HepG2 (cell line): Measurements from ENCODE around the gene TMEM45A. TPM values are rescaled to one million over a fixed set of nuclear protein-coding genes. Genes with fewer than 3 reads are reported as not detected.
A peak's percentile ranks its signal among the peaks of the same experiment; 100 is the strongest.

ENCODE experiments used
- ATAC-seq: fragments of 200-7000 bp; cut with Tn5 transposase; 3 replicates; pipeline ENCODE4 v1.9.1; 2020; ENCODE audit warnings: mild to moderate bottlenecking, moderate library complexity
- BruUV-seq: library from RNA; stranded (reverse); fragments of 400-500 nt; replicated peaks from 2 replicates; lab custom pipeline; 2021; lab: Mats Ljungman, UMichigan
- CTCF ChIA-PET: fragments of 300-600 bp; formaldehyde crosslinking; extraction: SDS; loops from one replicate; lab custom pipeline; 2021; ENCODE audit warnings: low total read pairs, inconsistent platforms, low intra/inter-chr PET ratio; lab: Yijun Ruan, JAX
- POLR2A ChIA-PET: fragments of 350-600 bp; sonication (Branson Sonifier 250); formaldehyde crosslinking; loops from one replicate; lab custom pipeline; 2020; ENCODE audit warnings: antibody characterized with exemption, inconsistent platforms; lab: Yijun Ruan, JAX
- DNase-seq: peaks from one replicate; pipeline ENCODE4 v3.0.0-alpha.2; 2015; ENCODE audit warnings: low spot score
- FAIRE-seq: peaks from 3 replicates; lab custom pipeline; 2011; peaks lifted over from hg19 to GRCh38; lab: Jason Lieb, UNC
- H2AFZ ChIP-seq: one replicate; pipeline ENCODE4 v1.6.1; 2011; ENCODE audit warnings: low read length, inconsistent platforms
- H3K27ac ChIP-seq: fragments of 300-600 bp; 3 replicates; pipeline ENCODE4 v1.8.0; 2011; ENCODE audit warnings: mixed run types, mild to moderate bottlenecking, mixed read lengths, low read length, inconsistent platforms; ENCODE audit not compliant: insufficient read depth; ENCODE audit errors: extremely low read length
- H3K27me3 ChIP-seq, 2 experiments: fragments of 200-600 bp in 1 of 2; 2 replicates in 1 of 2; 3 replicates in 1 of 2; pipeline versions ENCODE4 v1.6.0 to v1.8.0; 2011; ENCODE audit warnings: low read length in 2 of 2, mild to moderate bottlenecking in 2 of 2, moderate library complexity in 2 of 2, inconsistent platforms in 1 of 2; ENCODE audit not compliant: insufficient read depth in 2 of 2, control insufficient read depth in 1 of 2
- H3K36me3 ChIP-seq, 2 experiments: fragments of 200-600 bp in 1 of 2; replicated peaks in 1 of 2; 2 replicates in 1 of 2; 3 replicates in 1 of 2; pipeline versions ENCODE4 v1.5.1 to v1.8.0; 2011; ENCODE audit warnings: low read length in 2 of 2, inconsistent platforms in 1 of 2; ENCODE audit not compliant: insufficient read depth in 2 of 2, control insufficient read depth in 1 of 2
- H3K4me1 ChIP-seq: 2 replicates; pipeline ENCODE4 v1.5.1; 2012; ENCODE audit warnings: low read length, inconsistent platforms; ENCODE audit not compliant: insufficient read depth
- H3K4me2 ChIP-seq: 2 replicates; pipeline ENCODE4 v1.6.0; 2011; ENCODE audit warnings: low read depth, low read length, inconsistent platforms
- H3K4me3 ChIP-seq, 3 experiments: fragments of 200-600 bp in 1 of 3; sonication (generic), shearing (Covaris generic) in 1 of 3; replicated peaks in 1 of 3; 2 replicates each; pipeline ENCODE4 v1.5.1; 2011 to 2016; ENCODE audit warnings: low read length in 3 of 3, inconsistent platforms in 2 of 3, low read depth in 2 of 3, mild to moderate bottlenecking in 2 of 3, control low read depth in 1 of 3, mixed read lengths in 1 of 3; ENCODE audit not compliant: insufficient read depth in 1 of 3
- H3K79me2 ChIP-seq: one replicate; pipeline ENCODE4 v1.6.1; 2011; ENCODE audit warnings: low read length, inconsistent platforms; ENCODE audit not compliant: insufficient read depth
- H3K9ac ChIP-seq: 2 replicates; pipeline ENCODE4 v1.6.0; 2011; ENCODE audit warnings: mild to moderate bottlenecking, low read depth, low read length, inconsistent platforms; ENCODE audit not compliant: insufficient read depth
- H3K9me3 ChIP-seq: 2 replicates; pipeline ENCODE4 v1.5.1; 2012; ENCODE audit warnings: mild to moderate bottlenecking, low read length
- H4K20me1 ChIP-seq: 2 replicates; pipeline ENCODE4 v1.6.0; 2011; ENCODE audit warnings: inconsistent platforms, mild to moderate bottlenecking, low read length, moderate library complexity; ENCODE audit not compliant: insufficient read depth
- ATRX ChIP-seq: sonication (generic); formaldehyde crosslinking; IDR thresholded peaks from 2 replicates; pipeline ENCODE4 v1.4.0; 2020; ENCODE audit warnings: missing genetic modification reagents, borderline replicate concordance
- CBX5 ChIP-seq: sonication (generic); formaldehyde crosslinking; IDR thresholded peaks from 2 replicates; pipeline ENCODE4 v1.4.0; 2020; ENCODE audit warnings: missing genetic modification reagents, borderline replicate concordance
- KAT2B ChIP-seq: fragments of 150-350 bp; IDR thresholded peaks from 2 replicates; pipeline ENCODE4 v1.6.1; 2014; ENCODE audit warnings: low read depth, low read length, borderline replicate concordance
- KLF6 ChIP-seq: IDR thresholded peaks from 2 replicates; pipeline ENCODE4 v1.8.0; 2016; ENCODE audit warnings: missing biosample characterization, missing genetic modification reagents
- LCORL ChIP-seq, 2 experiments: fragments of 450-650 bp in 1 of 2; sonication (generic) in 1 of 2; formaldehyde crosslinking in 1 of 2; IDR thresholded peaks; 2 replicates each; pipeline versions ENCODE4 v1.5.0 to v1.6.1; 2017 to 2020; ENCODE audit warnings: antibody characterized with exemption in 1 of 2, missing genetic modification reagents in 1 of 2
- RAD21 ChIP-seq: fragments of 450-650 bp; formaldehyde crosslinking; IDR thresholded peaks from 2 replicates; pipeline ENCODE4 v1.5.0; 2020; ENCODE audit warnings: mild to moderate bottlenecking
- SOX13 ChIP-seq, 3 experiments: fragments of 450-650 bp in 1 of 3; sonication (generic) in 1 of 3; formaldehyde crosslinking in 1 of 3; IDR thresholded peaks in 2 of 3; conservative IDR thresholded peaks in 1 of 3; 2 replicates each; pipeline versions ENCODE4 v1.5.0 to v1.6.1; 2016 to 2020; ENCODE audit warnings: antibody characterized with exemption in 1 of 3, mild to moderate bottlenecking in 1 of 3, missing compliant biosample characterization in 1 of 3, missing genetic modification reagents in 1 of 3, moderate library complexity in 1 of 3
- ZBTB14 ChIP-seq: sonication (generic); formaldehyde crosslinking; IDR thresholded peaks from 2 replicates; pipeline ENCODE4 v1.4.0; 2020; ENCODE audit warnings: missing genetic modification reagents
- ZNF33B ChIP-seq: sonication (generic); formaldehyde crosslinking; IDR thresholded peaks from 2 replicates; pipeline ENCODE4 v1.5.1; 2020; ENCODE audit warnings: mild to moderate bottlenecking, missing genetic modification reagents
- ZNF557 ChIP-seq: sonication (generic); formaldehyde crosslinking; IDR thresholded peaks from 2 replicates; pipeline ENCODE4 v1.4.0; 2020; ENCODE audit warnings: missing genetic modification reagents
- ZNF577 ChIP-seq: sonication (generic); formaldehyde crosslinking; IDR thresholded peaks from 2 replicates; pipeline ENCODE4 v1.4.0; 2020; ENCODE audit warnings: mild to moderate bottlenecking, low read depth, missing genetic modification reagents, borderline replicate concordance
- ZNF780A ChIP-seq: sonication (generic); formaldehyde crosslinking; IDR thresholded peaks from 2 replicates; pipeline ENCODE4 v1.8.0; 2022; ENCODE audit warnings: mild to moderate bottlenecking, missing genetic modification reagents, moderate library complexity
- WGBS: methylation state at CpG from one replicate; pipeline ENCODE4 v1.1.6; 2017; ENCODE audit warnings: low lambda C conversion rate; 5-methylcytosine and 5-hydroxymethylcytosine counted together
- in situ Hi-C: cut with HindIII; loops from 2 replicates; pipeline ENCODE4 v1.10.0; 2017; ENCODE audit warnings: low pct_unique_long_range_greater_than_20kb; ENCODE audit not compliant: extremely low pct_ligation_motif_present
- intact Hi-C: fragments of 100-400 bp; cut with micrococcal nuclease; formaldehyde crosslinking; loops from one replicate; pipeline ENCODE4 v1.10.0; 2022; ENCODE audit not compliant: unreplicated experiment
- polyA plus RNA-seq, 8 experiments: library from polyadenylated mRNA; depleted of rRNA in 3 of 8; stranded (reverse) in 7 of 8; unstranded in 1 of 8; fragments of >200 nt; fragmentation: Illumina TruSeq in 4 of 8; extraction: Trizol in 4 of 8; gene quantifications; 2 replicates each; pipeline versions ENCODE4 v1.2.1 to v1.2.3, GENCODE V29; 2011 to 2016; ENCODE audit warnings: low read depth in 4 of 8, missing spikeins in 1 of 8, mixed read lengths in 1 of 8; ENCODE audit not compliant: insufficient read depth in 1 of 8
- total RNA-seq, 5 experiments: library from RNA; depleted of rRNA; stranded (reverse); fragments of >200 nt; fragmentation: Illumina TruSeq; extraction: Trizol; gene quantifications; 2 replicates each; pipeline ENCODE4 v1.2.3, GENCODE V29; 2016; ENCODE audit warnings: low read depth in 1 of 5
- TF ChIP-seq, protein P1 (sequence below): sonication (generic); formaldehyde crosslinking; IDR thresholded peaks from 2 replicates; pipeline ENCODE4 v1.5.0; 2020; ENCODE audit warnings: mild to moderate bottlenecking, missing genetic modification reagents
- TF ChIP-seq, protein P2 (sequence below): sonication (generic); formaldehyde crosslinking; IDR thresholded peaks from 2 replicates; pipeline ENCODE4 v1.5.0; 2020; ENCODE audit warnings: missing genetic modification reagents

TMEM45A gene
- total and polyA plus RNA-seq, 2 of the 13 experiments (the other 11 are each of a cell fraction or from before 2014, with no cell fraction given), result 14.8 to 38.5 TPM

DNA sequence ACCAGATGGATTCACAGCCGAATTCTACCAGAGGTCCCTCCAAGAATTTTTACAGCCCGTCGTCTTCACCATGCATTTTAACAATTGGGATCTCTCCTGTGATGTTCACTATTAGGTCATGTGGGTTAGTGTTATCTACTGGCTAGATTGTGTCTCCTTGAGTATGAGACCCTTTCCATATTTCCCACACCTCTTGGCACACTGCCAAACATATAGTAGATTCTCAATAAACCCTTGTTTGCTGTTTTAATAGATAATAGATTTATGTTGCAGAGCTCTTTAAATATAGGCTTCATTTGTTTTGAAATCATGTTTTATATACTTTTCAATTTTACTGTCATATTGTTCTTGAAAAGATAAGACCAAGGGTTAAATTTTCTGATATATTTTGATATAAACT, 82.1 kb downstream of the TMEM45A start:
- POLR2A ChIA-PET, result no interaction called here

GRCh38 chr3:100575704-100576103, 83.3 kb downstream of the TMEM45A start:
- H3K27me3 ChIP-seq, result no peaks in the 10 kb centered on the region
- no peak overlapping the region for H2AFZ ChIP-seq
- H3K27ac ChIP-seq, result no peak overlapping the region
- H3K9ac ChIP-seq, result no peak overlapping the region
- ChIA-PET CTCF (no interaction called here), POLR2A (no interaction called here)
- H3K36me3 ChIP-seq, result peaks cover 0 to 2% of the 10 kb centered on the region in 2 experiments; a peak in 1 of 5 replicates
- no TSS peak for BruUV-seq
- FAIRE-seq, result no peak
- no peak for DNase-seq
- H3K4me2 ChIP-seq, result no peak overlapping the region
- ATAC-seq, result no peak
- WGBS, result 93% methylated on average over 6 of the region's 6 CpGs
- no peaks in the 10 kb centered on the region for H3K79me2 ChIP-seq
- no peak overlapping the region for H3K4me3 ChIP-seq
- in situ Hi-C loops, result loop anchor here (25.0 kb wide), 1 partner anchor 738 kb away; no protein-coding TSS in a partner anchor
- H4K20me1 ChIP-seq, result no peaks in the 10 kb centered on the region
- intact Hi-C loops, result no loop called here
- no peaks in the 10 kb centered on the region for H3K4me1 ChIP-seq
- no peaks in the 10 kb centered on the region for H3K9me3 ChIP-seq
- TF ChIP-seq, protein P1, sequence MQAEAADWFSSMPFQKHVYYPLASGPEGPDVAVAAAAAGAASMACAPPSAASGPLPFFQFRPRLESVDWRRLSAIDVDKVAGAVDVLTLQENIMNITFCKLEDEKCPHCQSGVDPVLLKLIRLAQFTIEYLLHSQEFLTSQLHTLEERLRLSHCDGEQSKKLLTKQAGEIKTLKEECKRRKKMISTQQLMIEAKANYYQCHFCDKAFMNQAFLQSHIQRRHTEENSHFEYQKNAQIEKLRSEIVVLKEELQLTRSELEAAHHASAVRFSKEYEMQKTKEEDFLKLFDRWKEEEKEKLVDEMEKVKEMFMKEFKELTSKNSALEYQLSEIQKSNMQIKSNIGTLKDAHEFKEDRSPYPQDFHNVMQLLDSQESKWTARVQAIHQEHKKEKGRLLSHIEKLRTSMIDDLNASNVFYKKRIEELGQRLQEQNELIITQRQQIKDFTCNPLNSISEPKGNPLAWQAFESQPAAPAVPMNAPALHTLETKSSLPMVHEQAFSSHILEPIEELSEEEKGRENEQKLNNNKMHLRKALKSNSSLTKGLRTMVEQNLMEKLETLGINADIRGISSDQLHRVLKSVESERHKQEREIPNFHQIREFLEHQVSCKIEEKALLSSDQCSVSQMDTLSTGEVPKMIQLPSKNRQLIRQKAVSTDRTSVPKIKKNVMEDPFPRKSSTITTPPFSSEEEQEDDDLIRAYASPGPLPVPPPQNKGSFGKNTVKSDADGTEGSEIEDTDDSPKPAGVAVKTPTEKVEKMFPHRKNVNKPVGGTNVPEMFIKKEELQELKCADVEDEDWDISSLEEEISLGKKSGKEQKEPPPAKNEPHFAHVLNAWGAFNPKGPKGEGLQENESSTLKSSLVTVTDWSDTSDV (CRISPR knock-in tag), result no peak
- TF ChIP-seq RAD21, result no peak
- TF ChIP-seq ZNF577 (CRISPR knock-in tag), result no peak
- no peak for TF ChIP-seq ZBTB14
- TF ChIP-seq ZNF780A (CRISPR knock-in tag), result no peak
- no peak for TF ChIP-seq KAT2B
- no peak for TF ChIP-seq ZNF557
- TF ChIP-seq, protein P2, sequence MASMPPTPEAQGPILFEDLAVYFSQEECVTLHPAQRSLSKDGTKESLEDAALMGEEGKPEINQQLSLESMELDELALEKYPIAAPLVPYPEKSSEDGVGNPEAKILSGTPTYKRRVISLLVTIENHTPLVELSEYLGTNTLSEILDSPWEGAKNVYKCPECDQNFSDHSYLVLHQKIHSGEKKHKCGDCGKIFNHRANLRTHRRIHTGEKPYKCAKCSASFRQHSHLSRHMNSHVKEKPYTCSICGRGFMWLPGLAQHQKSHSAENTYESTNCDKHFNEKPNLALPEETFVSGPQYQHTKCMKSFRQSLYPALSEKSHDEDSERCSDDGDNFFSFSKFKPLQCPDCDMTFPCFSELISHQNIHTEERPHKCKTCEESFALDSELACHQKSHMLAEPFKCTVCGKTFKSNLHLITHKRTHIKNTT (CRISPR knock-in tag), result no peak
- no peak for TF ChIP-seq ZNF33B (CRISPR knock-in tag)
- TF ChIP-seq CBX5 (CRISPR knock-in tag), result no peak
- TF ChIP-seq KLF6 (CRISPR knock-in tag), result no peak
- no peak for TF ChIP-seq ATRX (CRISPR knock-in tag)

More for the DNA sequence above, 82.1 kb downstream of the TMEM45A start:
- in situ Hi-C loops (no loop called here), intact Hi-C loops (no loop called here)
- no TSS peak for BruUV-seq
- Histone ChIP-seq H3K27ac (no peak overlapping the region), H3K36me3 (peaks cover 0 to 5% of the 10 kb centered on the region in 2 experiments; a peak in 1 of 5 replicates), H2AFZ (no peak overlapping the region), H3K9me3 (no peaks in the 10 kb centered on the region), H3K4me1 (no peaks in the 10 kb centered on the region), H3K4me2 (no peak overlapping the region), H3K9ac (no peak overlapping the region), H3K27me3 (no peaks in the 10 kb centered on the region), H4K20me1 (no peaks in the 10 kb centered on the region), H3K4me3 (no peak overlapping the region), H3K79me2 (no peaks in the 10 kb centered on the region)
- CTCF ChIA-PET, result no interaction called here
- FAIRE-seq (no peak), DNase-seq (no peak), ATAC-seq (no peak)
- TF ChIP-seq SOX13 (IDR thresholded peaks at IDR 0.05) (no peak), SOX13 (CRISPR knock-in tag; conservative IDR thresholded peaks at IDR 0.05 in 1 of 2, IDR thresholded peaks at IDR 0.05 in 1 of 2) (no peak), LCORL (IDR thresholded peaks at IDR 0.05) (peak; percentile 82), LCORL (CRISPR knock-in tag; IDR thresholded peaks at IDR 0.05) (no peak)
- 88% methylated on average over 3 of the region's 3 CpGs for WGBS
